Testis (tissue), 3 donors: ENCODE results near the gene TRAF2. TPM values are rescaled to one million over a fixed set of nuclear protein-coding genes. Genes with fewer than 3 reads are reported as not detected.

ENCODE experiments used
- DNase-seq: peaks from one replicate; pipeline ENCODE4 v3.0.0-alpha.2; 2019
- H3K27ac ChIP-seq, 2 donors: fragments of 200-600 bp; sonication (generic); one replicate each; pipeline ENCODE4 v1.5.1; 2019
- H3K27me3 ChIP-seq: fragments of 200-600 bp; sonication (generic); one replicate; pipeline ENCODE4 v1.5.1; 2019
- H3K36me3 ChIP-seq: fragments of 200-600 bp; sonication (generic); one replicate; pipeline ENCODE4 v1.5.1; 2017; ENCODE audit warnings: low read depth; ENCODE audit errors: missing control alignments
- H3K4me1 ChIP-seq: fragments of 200-600 bp; sonication (generic); one replicate; pipeline ENCODE4 v1.5.1; 2019
- H3K4me3 ChIP-seq, 2 donors: fragments of 200-600 bp; sonication (generic); one replicate each; pipeline ENCODE4 v1.5.1; 2017 to 2019
- H3K9me3 ChIP-seq: fragments of 200-600 bp; sonication (generic); one replicate; pipeline ENCODE4 v1.5.1; 2017
- POLR2A ChIP-seq: fragments of 450-650 bp; IDR thresholded peaks from one replicate; pipeline ENCODE4 v1.6.1; 2017; ENCODE audit warnings: antibody characterized with exemption, mild to moderate bottlenecking, moderate library complexity
- WGBS, 2 donors: methylation state at CpG; one replicate each; pipeline ENCODE4 v1.1.5; 2018; 5-methylcytosine and 5-hydroxymethylcytosine counted together
- intact Hi-C: fragments of 100-400 bp; cut with DNase I; formaldehyde crosslinking; loops from one replicate; pipeline ENCODE4 v1.15.1; 2023; ENCODE audit warnings: low total_unique reads
- polyA plus RNA-seq: library from polyadenylated mRNA; stranded (reverse); fragments of 350-450 nt; fragmentation: Illumina TruSeq; extraction: RNeasy Lipid Tissue Mini Kit (QIAGEN cat#74804); gene quantifications from one replicate; pipeline ENCODE4 v1.2.3, GENCODE V29; 2014; ENCODE audit warnings: low read depth, low replicate concordance; ENCODE audit not compliant: insufficient read depth
- total RNA-seq, 2 donors: library from RNA; depleted of rRNA; stranded (reverse); fragments of >200 nt; gene quantifications; one replicate each; pipeline ENCODE4 v1.2.3, GENCODE V29; 2016
- TF ChIP-seq, protein P1 (sequence below), 3 experiments: fragments of 450-650 bp in 2 of 3; fragments of 200-600 bp in 1 of 3; sonication (generic) in 1 of 3; IDR thresholded peaks; one replicate each; pipeline ENCODE4 v1.5.1; 2016 to 2019; ENCODE audit warnings: antibody characterized with exemption in 3 of 3, mild to moderate bottlenecking in 2 of 3, moderate library complexity in 1 of 3

TRAF2 gene
- total and polyA plus RNA-seq, 3 donors from 2014 or later: 21.9 to 32.9 (median 23.7) TPM

DNA sequence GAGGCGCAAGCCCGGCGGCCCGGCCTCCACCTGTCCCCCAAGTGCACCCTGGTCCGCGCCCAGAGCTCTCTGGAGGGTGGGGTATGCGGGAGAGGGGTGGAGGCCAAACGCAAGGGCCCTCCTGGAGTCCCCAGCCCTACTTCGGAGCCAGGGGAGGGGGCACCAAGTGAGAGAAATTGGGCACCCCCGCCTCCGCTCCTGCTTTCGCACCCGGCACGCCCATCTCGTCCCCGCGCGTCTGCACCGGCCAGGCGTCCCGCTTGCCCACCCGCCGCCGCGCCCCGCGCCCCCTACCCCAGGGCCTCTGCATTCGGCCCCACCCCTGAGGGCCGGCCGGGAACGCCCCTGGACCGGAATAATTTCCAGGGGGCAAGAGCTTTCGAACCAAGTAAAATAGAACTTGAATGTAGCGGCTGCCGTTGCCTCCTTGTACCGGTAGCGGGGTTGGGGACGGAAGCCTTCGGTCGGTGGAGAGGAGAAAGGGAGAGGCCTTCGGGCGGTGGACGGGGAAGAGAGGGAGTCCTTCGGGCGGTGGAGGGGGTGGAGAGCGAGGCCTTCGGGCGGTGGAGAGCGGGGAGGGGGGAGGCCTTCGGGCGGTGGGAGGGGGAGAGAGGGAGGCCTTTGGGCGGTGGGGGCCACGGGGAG lies 37.8 kb upstream of the TRAF2 start:
- Histone ChIP-seq H3K4me1 (peaks cover 39% of the 10 kb centered on the region), H3K4me3 (peak overlapping the region; percentile 65 to 72), H3K27ac (peak overlapping the region; percentile 89 to 97), H3K36me3 (no peaks in the 10 kb centered on the region), H3K9me3 (no peaks in the 10 kb centered on the region), H3K27me3 (no peaks in the 10 kb centered on the region)
- WGBS, 2 donors: 0% methylated on average over 52 of the region's 53 CpGs; no CpG with 5 or more reads in 1 of the 2 donors
- no peak for TF ChIP-seq POLR2A
- TF ChIP-seq, protein P1, sequence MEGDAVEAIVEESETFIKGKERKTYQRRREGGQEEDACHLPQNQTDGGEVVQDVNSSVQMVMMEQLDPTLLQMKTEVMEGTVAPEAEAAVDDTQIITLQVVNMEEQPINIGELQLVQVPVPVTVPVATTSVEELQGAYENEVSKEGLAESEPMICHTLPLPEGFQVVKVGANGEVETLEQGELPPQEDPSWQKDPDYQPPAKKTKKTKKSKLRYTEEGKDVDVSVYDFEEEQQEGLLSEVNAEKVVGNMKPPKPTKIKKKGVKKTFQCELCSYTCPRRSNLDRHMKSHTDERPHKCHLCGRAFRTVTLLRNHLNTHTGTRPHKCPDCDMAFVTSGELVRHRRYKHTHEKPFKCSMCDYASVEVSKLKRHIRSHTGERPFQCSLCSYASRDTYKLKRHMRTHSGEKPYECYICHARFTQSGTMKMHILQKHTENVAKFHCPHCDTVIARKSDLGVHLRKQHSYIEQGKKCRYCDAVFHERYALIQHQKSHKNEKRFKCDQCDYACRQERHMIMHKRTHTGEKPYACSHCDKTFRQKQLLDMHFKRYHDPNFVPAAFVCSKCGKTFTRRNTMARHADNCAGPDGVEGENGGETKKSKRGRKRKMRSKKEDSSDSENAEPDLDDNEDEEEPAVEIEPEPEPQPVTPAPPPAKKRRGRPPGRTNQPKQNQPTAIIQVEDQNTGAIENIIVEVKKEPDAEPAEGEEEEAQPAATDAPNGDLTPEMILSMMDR (IDR thresholded peaks at IDR 0.05): no peak
- intact Hi-C loops: no loop called here
- DNase-seq: peak; percentile 40

DNA sequence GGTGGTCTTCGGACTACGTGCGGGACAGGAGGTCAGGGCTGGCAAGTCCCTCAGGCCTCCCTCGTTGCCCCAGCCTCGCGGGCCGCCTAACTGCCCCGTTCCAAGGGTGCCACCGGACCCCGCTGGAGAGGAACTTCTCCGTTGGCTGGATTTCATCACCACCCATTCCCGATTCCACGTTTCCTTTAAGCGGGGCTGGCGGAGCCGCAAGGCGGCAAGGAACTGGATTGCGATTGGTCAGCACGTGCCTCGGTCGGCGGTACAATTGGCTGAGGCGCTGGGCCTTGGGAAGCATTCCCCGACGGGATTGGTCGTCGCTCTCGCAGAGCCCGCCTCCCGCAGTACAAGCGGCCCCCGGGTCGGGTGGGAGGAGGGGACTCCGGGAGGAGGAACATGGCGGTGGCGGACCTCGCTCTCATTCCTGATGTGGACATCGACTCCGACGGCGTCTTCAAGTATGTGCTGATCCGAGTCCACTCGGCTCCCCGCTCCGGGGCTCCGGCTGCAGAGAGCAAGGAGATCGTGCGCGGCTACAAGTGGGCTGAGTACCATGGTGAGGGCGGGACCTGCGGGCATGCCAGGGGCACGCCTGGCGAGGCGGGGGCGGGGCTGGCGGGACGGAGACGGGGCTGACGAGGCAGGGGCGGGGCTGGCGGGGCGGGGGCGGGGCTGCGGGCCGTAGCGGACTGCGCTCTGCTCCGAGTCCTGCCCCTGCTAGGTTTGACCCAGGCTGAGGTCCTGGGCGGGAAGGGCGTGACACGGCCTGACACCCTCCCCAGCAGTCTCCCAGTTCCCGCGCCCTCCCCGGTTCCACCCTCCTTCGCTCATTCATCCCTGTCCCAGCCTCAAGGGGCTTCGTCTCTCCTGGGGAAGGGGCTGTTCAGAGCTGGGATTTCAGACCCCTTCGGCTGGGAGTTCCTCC lies 37.0 kb upstream of the TRAF2 start, which contains the start of gene PHPT1:
PHPT1 (plus strand) TSS at position 372 of the 922 bp plus-strand sequence; CDS start at position 394, 22 bp downstream.
- Histone ChIP-seq H3K27me3 (no peaks in the 10 kb centered on the region), H3K9me3 (no peaks in the 10 kb centered on the region), H3K4me1 (peaks cover 33% of the 10 kb centered on the region), H3K27ac (peak within 1 kb of the TSS; percentile 89 to 97), H3K36me3 (no peaks in the 10 kb centered on the region), H3K4me3 (peak within 1 kb of the TSS; percentile 65 to 72)
- DNase-seq: peak; percentile 99
- intact Hi-C loops: no loop called here
- TF ChIP-seq POLR2A: peak; percentile 43
- TF ChIP-seq, protein P1 (IDR thresholded peaks at IDR 0.05): peak in 1 of 3 experiments; percentile 14
- WGBS, 2 donors: 1% methylated on average over 11 to 63 of the region's 77 CpGs

DNA sequence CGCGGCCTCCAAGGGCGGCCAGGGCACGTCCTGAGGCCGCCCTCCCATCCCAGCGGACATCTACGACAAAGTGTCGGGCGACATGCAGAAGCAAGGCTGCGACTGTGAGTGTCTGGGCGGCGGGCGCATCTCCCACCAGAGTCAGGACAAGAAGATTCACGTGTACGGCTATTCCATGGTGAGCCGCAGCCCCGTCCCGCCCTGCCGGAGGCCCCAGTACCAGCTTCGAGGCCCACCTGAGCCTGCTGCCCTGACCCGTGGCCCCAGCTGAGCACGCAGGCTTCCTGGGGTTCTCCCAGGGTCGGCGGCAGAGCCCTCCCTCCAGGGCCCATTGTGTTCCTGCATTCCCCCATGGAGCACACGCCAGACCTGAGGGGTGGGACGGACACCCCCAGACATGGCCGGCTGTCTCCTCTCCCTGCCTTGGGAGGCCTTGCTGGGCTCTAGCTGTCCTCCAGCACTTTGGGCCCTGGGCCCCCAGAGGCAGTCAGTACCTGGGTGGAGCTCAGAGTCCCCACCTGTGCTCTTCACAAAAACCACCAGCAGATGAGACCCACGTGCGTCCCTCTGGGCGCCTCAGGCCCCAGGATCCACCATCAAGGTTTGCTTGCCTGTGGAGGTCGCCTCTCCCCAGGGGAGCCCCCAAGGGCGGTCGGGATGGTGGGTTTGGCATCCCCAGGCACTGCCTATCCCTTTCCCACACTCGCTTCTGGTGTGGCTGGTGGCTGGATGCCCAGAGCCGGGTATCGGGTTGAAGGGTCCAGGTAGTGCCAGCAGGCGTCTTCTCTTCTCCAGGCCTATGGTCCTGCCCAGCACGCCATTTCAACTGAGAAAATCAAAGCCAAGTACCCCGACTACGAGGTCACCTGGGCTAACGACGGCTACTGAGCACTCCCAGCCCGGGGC lies 36.1 kb upstream of the TRAF2 start:
- Histone ChIP-seq H3K4me1 (peaks cover 33% of the 10 kb centered on the region), H3K36me3 (no peaks in the 10 kb centered on the region), H3K4me3 (peak overlapping the region; percentile 65 to 72), H3K27ac (peak overlapping the region; percentile 89 to 97), H3K9me3 (no peaks in the 10 kb centered on the region), H3K27me3 (no peaks in the 10 kb centered on the region)
- intact Hi-C loops: no loop called here
- TF ChIP-seq, protein P1 (IDR thresholded peaks at IDR 0.05): no peak
- TF ChIP-seq POLR2A: no peak
- 34 to 45% methylated on average over 21 to 43 of the region's 43 CpGs for WGBS, 2 donors
- DNase-seq: no peak

DNA sequence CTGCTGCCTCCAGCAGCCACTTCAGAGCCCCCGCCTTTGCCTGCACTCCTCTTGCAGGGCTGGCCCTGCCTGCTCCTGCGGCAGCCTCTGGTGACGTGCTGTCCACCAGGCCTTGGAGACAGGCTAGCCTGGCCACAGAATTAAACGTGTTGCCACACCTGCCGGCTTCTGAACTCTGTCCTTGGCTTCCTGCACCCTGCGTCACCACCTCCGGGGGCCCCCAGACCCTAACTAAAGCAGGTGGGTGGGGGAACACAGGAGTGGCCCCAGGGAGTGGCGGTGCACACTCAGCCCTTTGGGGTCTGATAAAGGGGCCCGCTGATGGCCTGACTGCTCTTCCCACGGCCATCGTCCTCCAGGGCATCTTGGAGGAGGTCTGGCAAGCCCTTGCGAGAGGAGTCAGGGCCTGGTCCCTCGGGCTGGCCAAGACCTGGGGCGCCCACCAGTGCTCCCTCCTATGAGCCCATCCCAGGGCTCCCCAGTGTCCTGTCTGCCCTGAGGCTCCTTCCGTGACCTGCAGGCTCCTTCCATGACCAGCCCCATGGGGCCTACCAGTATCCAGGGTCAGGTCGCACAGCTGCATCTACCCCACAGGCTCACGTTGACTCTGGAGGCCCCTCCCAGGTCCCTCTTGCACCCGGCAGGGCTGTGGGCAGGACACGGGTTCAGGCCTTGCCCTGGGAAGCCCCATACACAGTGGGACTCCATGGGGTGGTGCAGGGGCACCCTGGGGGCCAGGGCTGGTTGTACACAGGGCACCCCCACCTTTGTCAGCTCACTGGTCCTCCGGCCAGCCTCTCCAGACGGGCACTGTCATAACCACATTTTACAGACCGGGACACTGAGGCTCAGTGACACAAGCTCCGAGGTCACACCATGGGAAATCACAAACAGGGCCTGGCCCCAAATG lies 35.2 kb upstream of the TRAF2 start:
- Histone ChIP-seq H3K27me3 (no peaks in the 10 kb centered on the region), H3K36me3 (no peaks in the 10 kb centered on the region), H3K9me3 (no peaks in the 10 kb centered on the region), H3K4me1 (peaks cover 33% of the 10 kb centered on the region), H3K27ac (peak overlapping the region; percentile 50 to 89), H3K4me3 (no peak overlapping the region)
- WGBS, 2 donors: 80 to 81% methylated on average over 7 to 23 of the region's 23 CpGs
- TF ChIP-seq, protein P1 (IDR thresholded peaks at IDR 0.05): no peak
- no peak for TF ChIP-seq POLR2A
- intact Hi-C loops: no loop called here
- DNase-seq: no peak
